GM18499 (cell line): Measurements from ENCODE around the gene HERC5.
"Not testable (repeated sequence)": the region's sequence is repeated elsewhere in the genome, so short reads cannot be mapped to it uniquely, and the experiment has no call there.

Experiments
- ATAC-seq: cut with Tn5 transposase; IDR thresholded peaks from one replicate; pipeline ENCODE4 v1.9.1; 2021; ENCODE audit warnings: moderate number of reproducible peaks; ENCODE audit not compliant: insufficient read depth, unreplicated experiment

Gene HERC5

DNA sequence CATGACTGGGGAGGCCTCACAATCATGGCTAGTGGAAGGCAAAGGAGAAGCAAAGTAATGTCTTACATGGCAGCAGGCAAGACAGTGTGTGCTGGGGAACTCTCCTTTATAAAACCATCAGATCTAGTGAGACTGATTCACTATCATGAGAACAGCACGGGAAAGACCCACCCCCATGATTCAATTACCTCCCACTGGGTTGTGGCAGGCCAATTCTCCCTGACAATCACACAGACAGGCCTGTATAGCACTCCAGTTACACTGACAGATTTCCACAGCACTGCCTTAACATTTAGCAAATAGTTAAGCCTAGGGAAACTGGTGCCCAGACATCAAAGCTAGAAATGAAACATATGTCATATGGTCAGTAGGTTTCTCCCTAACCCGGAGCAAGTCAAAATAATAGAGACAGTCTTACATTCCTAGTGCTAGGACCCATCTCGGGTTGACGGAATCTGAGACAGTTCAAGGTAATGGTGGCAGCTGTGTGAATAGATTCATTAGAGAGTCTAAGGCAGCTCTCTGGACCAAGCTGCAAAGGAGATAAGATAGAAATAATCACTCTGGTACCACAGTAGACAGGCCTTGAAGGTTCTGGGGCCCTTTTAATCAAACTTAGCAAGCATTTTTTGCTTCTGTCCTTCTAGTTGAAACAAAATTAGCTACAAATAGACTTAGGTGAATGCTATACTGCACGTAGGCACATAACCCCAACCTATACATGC lies 9.4 kb upstream of the HERC5 start:
- no peak for ATAC-seq

DNA sequence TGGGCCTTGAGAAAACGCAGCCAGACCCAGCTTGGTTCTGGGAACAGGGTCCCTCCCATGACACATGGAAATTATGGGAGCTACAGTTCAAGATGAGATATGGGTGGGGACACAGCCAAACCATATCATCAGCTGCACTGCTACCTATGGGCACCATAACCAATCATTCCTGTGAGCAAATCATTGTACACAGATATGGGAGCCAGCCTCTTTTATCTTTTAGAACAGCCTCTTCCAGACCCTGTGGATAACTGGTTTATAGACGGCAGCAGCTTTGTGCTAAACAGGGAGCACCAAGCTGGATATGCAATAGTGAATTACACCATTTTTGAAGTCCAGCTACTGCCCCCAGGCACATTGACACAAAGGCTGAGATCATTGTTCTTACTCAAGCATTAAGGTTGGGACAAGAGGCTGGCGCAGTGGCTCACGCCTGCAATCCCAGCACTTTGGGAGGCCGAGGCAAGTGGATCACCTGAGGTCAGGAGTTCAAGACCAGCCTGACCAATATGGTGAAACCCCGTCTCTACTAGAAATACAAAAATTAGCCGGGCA lies 8.6 kb upstream of the HERC5 start:
- ATAC-seq = not testable (repeated sequence)

DNA sequence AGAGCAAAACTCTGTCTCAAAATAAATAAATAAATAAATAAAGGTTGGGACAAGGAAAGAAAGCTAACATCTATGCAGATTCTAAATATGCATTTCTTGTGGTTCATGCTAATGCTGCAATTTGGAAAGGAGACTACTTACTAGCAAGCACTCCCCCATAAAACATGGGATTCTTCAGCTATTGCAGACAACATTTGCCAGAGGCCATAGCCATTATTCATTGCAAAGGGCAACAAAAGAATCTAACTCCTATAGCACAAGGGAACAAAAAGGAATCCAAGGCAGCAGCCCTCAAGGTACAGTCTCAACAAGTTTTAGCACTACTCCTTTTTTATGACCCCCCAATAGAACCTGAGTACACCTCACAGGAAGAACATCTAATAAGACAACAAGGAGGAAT lies 8.0 kb upstream of the HERC5 start:
- no peak for ATAC-seq

DNA sequence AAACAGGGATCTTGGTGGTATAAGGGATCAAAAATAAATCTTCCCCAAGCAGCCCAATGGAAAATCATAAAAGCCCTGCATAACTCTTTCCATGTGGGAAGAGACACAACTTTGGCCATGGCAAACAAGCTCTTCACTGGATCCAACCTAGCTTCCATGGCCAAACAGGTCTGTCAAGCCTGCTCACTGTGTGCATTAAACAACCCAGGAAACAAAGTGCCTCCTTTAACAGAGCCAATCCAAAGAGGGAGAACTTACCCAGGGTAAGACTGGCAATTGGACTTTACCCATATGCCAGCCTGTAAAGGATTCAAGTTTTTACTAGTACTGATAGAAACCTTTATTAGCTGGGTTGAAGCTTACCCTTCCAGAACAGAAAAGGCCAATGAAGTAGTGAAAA lies 7.6 kb upstream of the HERC5 start:
- no peak for ATAC-seq

DNA sequence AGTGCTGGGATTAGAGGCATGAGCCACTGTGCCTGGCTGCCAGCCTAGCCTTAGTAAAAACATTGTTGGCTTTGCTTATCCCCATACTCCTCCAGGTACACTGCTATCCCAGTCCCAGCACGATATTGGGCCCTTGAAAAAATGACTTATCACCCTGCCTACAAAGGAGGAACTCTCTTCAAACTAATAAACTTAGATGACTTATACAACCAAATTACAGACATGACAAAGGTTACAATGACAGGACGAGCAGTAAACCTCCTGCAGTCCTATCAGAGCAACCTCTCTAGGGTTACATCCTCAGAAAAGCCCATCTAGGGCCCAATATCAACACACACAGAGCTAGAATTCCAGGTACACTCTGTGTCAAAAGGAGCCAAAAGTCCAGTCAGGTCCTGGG lies 5.7 kb upstream of the HERC5 start:
- no peak for ATAC-seq

DNA sequence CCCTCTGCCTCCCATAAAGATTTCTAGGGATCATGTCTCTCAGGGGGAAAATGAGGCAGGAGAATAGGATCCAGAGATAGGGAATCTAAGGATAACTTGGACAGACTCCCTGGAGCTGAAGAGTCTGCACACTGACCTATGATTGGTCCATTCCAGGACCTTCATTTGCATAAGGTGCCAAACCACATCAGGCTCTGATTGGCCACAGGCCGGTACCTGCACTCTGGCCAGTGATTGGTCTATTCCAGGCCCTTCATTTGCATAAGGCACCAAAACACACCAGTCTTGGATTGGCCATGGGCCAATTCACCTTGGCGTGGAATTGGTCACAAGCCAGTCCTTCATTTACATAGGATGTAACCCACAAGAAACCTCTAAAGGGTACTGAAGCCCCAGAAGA lies 4.0 kb upstream of the HERC5 start:
- ATAC-seq = no peak

DNA sequence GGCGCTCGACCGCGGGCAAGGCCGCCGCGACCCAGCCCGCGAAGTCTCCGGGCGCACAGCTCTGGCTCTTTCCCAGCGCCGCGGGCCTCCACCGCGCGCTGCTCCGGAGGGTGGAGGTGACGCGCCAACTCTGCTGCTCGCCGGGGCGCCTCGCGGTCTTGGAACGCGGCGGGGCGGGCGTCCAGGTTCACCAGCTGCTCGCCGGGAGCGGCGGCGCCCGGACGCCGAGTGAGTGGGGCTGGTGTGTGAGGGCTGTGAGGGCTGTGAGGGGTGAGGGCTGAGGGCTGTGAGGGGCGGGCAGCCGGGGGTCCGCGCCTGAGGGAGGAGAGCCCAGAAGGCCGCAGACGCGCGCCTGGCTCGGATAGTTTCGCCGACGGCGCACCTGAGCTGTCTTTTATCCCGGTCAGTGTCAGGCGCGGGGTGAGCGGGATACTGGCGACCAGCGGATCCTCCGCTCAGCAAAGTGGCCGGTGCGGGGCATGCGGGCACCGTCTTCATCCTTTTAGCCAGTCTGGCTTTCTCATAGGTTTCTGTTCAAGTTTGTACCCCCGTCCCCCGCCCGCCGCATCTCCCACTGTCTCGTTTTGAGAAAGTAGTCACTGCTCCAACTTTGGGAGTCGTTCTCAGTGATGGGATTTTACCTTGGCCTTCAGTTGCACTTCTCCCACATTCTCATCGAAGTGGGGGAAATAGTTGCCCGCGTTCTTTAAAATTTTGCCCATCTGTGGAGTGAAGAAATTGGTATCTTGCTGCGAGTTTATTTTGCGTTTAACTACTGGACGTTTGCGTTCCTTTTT lies 586 bp downstream of the HERC5 start:
- ATAC-seq = peak; percentile 20

DNA sequence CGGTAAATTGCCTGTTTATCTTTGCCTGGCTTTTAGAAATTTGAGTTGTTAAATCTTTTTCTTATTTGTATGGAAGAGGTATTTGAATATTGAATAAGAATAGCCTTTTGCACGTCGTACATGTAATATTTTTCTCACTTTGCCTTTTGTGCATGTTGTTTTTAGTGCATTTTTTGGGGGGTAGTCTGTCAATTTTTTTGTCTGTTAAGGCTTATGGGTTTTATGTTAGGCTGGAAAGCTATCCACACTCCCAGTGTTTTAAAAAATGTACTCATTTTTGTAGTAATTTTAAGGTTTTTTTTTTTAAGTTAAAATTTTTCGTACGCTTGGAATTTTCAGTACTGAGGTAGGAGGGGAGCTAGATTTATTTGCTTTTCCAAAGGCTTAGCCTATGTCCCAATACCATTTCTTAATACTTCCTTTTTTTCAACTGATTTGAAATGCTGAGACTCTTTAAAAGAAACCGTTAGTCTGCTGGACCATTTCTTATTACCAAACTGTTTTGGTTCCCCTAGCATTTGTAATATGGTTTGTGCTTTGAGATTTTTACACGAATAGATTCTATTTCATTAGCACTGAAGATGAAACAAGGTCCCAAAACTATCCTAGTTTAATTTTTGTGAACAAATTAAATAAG lies 1.3 kb downstream of the HERC5 start:
- ATAC-seq = no peak

DNA sequence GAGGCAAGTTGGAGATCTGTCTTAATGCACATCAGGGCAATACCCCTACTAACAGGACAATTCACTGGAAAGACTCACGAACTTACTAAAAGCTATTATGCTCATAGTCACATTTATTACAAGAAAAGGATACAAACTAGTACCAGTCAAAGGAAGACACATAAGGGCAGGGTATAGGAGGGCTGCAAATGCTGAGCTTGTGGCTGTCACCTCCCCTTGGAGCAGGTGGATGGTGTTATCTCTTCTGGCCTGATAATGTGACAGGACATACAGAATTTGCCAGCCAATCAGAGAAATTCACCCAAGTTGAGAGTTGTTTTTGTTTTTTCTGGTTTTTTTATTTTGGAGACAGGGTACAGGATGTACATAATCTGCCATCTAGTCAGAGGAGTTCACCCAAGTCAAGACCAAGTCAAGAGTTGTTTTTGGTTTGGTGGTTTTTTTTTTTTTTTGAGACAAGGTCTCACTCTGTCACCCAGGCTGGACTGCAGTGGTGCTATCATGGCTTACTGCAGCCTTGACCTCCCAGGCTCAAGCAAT lies 8.8 kb downstream of the HERC5 start:
- no peak for ATAC-seq

DNA sequence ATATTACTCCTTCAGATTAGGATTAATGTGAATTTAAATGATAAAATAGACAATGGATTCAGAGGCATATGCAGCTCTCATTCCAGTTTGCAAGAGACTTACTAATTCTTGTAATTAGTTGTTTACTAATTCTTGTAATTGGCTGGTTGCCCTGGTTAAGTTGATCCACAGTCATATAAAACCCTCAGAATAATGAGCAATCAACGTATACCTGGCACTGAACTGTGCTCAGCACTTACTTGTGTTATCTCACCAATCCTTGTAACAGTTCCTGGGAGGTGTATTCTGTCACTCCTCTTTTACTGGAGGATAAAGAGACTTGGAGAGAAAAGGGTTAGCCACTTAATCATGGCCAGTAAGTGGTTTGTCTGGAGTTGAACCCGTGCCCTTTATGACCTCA lies 10.5 kb downstream of the HERC5 start:
- ATAC-seq = no peak

DNA sequence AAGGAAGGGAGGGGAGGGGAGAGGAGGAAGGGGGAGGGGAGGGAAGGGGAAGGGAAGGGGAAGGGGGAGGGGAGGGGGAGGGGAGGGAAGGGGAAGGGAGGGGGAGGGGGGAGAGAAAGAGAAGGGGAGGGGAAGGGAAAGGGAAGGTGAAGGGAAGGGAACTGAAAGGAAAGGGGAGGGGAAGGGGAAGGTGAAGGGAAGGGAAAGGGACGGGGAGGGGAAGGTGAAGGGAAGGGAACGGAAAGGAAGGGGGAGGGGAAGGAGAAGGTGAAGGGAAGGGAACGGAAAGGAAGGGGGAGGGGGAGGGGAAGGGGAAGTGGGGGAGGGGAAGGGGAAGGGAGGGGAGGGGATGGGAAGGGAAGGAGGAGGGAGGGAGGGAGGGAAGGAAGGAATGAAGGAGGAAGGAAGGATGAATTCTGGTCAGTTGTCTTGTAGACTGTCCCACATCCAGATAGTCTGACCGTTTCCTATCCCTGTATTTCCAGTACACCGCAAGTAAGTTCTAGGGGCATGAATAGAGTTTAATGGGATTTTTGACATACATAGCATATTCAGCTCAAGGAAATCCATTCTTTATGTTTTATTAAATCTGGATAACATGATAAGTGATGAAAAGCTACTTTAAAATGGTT lies 20.4 kb downstream of the HERC5 start:
- no peak for ATAC-seq

DNA sequence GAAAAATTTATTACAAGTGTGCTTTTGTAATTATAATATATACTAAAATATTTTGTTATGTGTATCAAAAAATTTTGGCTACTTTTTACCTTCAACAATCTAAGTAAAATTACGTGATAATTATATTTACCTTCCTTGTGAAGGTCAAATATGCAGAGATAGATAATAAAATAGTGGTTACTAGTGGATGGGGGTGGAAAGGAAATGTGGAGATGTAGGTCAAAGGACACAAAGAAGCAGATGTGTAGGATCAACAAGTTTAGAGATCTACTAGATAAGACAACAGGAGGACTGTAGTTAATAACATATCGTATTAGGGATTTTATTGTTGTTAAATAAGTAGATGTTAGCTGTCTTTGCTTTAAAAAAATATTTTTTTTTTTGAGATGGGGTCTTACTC lies 21.3 kb downstream of the HERC5 start:
- ATAC-seq = no peak

DNA sequence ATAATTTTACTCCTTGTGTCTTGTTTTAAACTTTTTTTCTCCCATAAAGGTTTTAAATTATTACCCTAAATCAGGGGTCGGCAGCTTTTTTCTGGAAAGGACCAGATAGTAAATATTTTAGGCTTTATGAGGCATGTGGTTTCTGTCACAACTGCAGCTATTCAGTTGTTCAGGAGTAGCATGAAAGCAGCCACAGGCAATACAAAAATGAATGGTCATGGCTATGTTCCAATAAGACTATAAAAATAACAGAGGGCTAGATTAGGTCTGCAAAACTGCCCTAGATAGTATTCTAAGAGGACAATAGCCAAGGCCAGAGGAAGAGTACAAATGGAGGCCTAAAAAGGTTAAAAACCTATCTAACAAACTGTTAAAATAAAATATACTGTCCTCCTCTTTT lies 24.6 kb downstream of the HERC5 start:
- ATAC-seq = no peak

DNA sequence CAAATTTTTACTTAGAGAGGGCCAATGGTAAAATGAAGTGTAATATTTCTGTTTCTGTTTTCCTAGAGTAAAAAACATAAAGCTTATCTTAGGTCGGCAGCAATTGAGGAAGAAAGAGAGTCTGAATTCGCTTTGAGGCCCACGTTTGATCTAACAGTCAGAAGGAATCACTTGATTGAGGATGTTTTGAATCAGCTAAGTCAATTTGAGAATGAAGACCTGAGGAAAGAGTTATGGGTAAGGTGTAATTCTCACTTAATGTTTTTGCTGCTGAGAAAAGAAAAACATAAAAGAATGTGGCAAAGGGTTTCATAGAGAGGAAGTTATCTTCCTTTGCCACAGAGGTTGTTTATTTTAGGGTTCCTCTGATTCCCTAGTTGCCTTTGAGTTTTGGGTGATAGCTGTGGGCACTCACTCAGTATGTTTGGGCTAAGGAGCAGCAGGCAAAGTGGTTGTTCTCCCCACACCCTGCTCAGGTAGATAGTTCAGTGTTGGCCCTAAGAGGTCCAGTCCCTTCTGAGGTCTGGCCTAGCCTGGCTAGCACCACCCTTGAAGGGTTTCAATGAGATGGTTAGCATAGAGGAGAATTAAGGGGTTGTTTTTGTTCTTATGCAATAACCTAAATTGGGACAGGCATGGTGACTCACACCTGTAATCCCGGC lies 32.3 kb downstream of the HERC5 start:
- no peak for ATAC-seq

DNA sequence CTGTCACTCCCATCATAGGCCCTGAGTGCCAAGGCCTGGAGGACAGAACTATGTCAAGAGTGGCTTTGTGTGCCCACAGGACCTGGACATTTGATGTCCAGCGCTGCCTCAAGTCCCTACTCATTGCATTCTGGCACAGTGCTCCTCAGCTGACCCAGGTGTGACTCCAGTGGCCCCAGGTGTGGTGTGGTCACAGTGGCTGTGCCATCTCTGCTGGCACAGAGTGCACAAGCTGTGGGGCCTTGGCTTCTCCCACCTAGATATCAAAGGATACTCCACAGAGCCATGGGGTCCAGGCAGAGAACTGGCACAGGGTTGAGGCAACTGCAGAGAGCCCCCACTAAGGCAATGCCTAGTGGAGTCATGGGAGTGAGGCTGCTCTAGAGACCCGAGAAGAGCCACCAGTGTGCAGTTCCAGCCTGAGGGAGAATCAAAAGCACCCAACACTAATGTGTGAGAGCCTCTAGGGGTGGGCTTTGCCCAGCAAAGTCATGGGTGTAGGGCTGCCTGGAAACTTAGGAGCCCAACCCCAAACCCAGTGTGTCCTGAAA lies 41.0 kb downstream of the HERC5 start:
- no peak for ATAC-seq

DNA sequence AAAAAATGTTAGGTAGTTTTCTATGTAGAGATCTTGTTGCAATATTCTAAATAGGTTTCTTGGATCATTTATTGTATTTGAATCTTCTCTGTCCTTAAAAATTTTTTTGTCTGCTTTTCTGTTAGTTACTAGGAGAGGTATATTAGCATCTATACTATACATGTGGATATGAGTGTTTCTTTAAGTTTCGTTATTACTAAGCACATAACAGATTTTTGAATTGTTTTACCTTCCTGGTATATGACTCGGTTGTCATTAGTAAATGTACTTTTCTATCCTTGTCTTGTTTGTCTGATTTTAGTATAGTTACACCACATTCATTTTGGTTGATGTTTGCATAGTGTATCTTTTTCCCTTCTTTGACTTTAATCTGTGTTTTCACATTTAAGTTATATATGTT lies 46.4 kb downstream of the HERC5 start:
- ATAC-seq = no peak

DNA sequence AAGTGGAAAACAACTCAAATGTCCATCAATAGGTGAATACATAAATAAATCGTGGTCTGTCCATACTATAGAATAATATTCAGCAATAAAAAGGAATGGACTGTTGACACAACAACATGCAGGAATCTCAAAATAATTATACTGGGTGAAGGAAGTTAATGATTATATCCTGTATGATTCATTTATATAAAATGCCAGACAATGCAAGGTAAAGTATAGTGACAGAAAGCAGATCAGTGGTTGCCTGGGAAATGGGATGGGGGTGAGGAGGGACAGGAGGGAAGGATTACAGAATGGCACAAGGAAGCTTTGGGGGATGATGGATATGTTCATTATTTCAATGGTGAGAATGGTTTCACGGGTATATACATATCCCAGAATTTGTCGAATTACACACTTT lies 54.3 kb downstream of the HERC5 start:
- no peak for ATAC-seq

DNA sequence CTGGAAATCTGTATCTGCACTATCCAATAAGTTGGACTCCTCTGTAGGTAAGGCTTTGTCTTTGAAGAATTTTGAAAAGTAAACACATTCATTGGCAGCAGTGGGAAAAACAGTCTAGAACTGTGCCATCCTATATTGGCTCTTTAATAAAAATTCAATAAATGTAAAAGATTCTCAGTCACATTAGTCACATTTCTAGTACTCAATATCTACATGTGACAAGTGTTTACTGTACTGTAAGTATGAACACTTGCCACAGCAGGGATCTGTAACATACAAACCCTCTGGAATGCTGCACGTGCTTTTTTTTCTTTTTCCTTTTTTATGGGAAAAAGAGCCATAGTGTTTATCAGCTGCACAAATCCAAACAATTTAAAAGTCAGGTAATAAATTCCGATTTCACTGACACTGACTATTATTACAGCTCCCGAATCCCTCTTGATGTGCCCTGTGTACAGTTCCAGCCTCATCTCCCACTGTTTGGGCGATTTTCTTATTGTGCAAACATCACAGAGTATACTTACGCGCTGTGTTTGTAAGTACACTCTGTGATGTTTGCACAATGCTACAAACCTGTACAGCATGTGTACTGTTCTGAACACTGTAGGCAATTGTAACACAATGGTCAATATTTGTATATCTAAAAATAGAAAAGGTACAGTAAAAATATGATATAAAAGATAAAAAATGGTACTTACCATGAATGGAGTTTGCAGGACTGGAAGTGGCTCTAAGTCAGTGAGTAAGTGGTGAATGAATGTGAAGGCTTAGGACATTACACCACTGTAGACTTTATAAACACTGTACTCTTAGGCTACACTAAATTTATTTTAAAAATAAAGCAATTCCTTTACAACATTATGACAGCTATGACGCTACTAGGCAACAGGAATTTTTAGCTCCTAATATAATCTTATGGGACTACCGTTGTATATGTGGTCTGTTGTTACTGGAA lies 57.9 kb downstream of the HERC5 start:
- no peak for ATAC-seq

DNA sequence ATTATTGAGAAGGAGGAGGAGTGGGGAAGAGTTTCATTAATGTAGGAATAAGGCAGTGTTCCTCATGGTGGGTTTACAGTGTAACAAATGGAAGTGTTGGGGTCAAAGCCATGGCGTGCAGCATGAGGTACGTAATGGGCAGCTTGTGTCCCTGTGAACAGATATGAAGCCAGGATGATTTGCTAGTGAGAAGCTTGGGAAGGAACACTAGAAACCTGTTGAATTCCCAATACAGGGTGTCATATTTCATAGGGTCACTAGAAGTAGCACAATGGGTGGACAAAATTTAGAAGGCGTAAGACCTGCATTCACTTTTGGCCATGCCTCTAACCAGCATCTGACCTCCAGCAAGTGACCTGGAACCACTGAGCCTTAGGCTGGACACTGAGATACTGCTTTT lies 59.8 kb downstream of the HERC5 start:
- ATAC-seq = no peak
